ENCODE data around the gene PKD1L1. TPM values are rescaled to one million over a fixed set of nuclear protein-coding genes. Genes with fewer than 3 reads are reported as not detected.

PKD1L1 gene
- total RNA-seq: under 1 TPM; 0.33 to 0.48 (median 0.38) TPM
- 0.41 TPM for total RNA-seq (2013)

DNA sequence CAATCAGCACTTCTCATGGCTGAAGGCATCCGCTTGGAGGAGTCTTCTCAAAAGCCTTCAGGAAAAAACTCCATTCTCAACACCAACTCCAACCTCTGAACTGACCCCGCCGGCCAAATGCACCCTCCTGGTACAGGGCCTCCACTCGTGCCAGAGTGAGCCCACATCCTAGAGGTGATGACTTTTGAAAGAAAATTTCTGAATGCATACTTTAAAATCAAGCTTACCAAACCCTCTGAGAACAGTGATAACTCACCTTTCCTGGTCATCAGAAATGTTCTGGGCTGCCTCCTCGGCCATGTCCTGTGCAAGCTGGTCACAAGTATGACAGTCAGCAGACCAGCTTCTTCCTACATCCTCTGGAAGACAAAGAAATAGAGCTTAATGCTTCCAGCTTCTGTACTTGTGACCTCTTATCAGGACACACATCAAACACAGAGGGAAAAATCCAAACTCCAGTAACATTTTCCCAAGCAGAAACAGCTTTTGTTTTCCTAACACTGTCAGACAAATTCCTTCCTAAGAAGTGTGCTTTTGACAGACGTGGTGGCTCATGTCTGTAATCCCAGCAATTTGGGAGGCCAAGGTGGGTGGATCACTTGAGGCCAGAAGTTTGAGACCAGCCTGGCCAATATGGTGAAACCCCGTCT, at the start of gene PKD1L1:
PKD1L1 (minus strand) TSS at position 326 of the 650 bp plus-strand sequence; CDS start at position 300, 26 bp downstream.
- no peaks in the 10 kb centered on the region for H3K36me3 Mint-ChIP-seq
- Histone ChIP-seq H3K27me3 (ENCODE audit: control insufficient read depth, insufficient read depth, low read length) (no peaks in the 10 kb centered on the region), H3K4me1 (ENCODE audit: control insufficient read depth, insufficient read depth, low read length) (no peaks in the 10 kb centered on the region), H3K27ac (ENCODE audit: low read length) (no peak within 1 kb of the TSS), H3K9me3 (ENCODE audit: control insufficient read depth, insufficient read depth, low read length) (no peaks in the 10 kb centered on the region), H3K36me3 (ENCODE audit: control insufficient read depth, insufficient read depth, low read length) (no peaks in the 10 kb centered on the region), H3K4me3 (ENCODE audit: low read length) (no peak within 1 kb of the TSS)
- no peak within 1 kb of the TSS for H3K4me3 Mint-ChIP-seq
- TF ChIP-seq, protein P1, sequence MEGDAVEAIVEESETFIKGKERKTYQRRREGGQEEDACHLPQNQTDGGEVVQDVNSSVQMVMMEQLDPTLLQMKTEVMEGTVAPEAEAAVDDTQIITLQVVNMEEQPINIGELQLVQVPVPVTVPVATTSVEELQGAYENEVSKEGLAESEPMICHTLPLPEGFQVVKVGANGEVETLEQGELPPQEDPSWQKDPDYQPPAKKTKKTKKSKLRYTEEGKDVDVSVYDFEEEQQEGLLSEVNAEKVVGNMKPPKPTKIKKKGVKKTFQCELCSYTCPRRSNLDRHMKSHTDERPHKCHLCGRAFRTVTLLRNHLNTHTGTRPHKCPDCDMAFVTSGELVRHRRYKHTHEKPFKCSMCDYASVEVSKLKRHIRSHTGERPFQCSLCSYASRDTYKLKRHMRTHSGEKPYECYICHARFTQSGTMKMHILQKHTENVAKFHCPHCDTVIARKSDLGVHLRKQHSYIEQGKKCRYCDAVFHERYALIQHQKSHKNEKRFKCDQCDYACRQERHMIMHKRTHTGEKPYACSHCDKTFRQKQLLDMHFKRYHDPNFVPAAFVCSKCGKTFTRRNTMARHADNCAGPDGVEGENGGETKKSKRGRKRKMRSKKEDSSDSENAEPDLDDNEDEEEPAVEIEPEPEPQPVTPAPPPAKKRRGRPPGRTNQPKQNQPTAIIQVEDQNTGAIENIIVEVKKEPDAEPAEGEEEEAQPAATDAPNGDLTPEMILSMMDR (IDR thresholded peaks at IDR 0.05): no peak
- no peaks in the 10 kb centered on the region for H3K27me3 Mint-ChIP-seq (ENCODE audit: low read depth in 2 of 2)
- no peaks in the 10 kb centered on the region for H3K9me3 Mint-ChIP-seq
- WGBS (ENCODE audit: insufficient coverage): 86% methylated on average over 6 of the region's 7 CpGs
- ATAC-seq (no peak), DNase-seq (no peak)
- no peaks in the 10 kb centered on the region for H3K4me1 Mint-ChIP-seq
- no peak within 1 kb of the TSS for H3K27ac Mint-ChIP-seq
- intact Hi-C loops (cut with micrococcal nuclease): no loop called here

DNA sequence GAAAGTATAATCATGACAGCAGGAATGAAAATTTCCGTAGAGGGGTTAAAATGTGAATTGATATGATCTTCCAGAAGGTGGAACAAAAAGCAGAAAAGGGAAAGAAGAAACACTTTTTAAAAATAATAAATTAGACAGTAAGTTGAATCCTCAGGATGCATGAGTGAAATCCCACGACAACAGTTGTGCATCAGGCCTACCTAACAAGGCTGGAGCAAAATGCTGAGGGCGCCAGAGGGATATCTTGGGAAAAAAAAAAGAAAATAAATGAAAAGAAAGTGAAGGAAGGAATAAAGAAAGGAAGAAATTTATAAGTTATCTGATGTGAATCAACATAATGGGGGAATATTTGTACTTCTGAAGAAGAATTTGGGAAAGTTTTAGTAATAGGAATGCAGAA, 44.2 kb upstream of the PKD1L1 start:
- DNase-seq (no peak), ATAC-seq (no peak)
- Mint-ChIP-seq H3K36me3 (no peaks in the 10 kb centered on the region), H3K27me3 (ENCODE audit: low read depth in 2 of 2) (no peaks in the 10 kb centered on the region), H3K4me3 (peak overlapping the region; percentile 98), H3K27ac (peak overlapping the region; percentile 95 to 97), H3K4me1 (peaks cover 16 to 27% of the 10 kb centered on the region in 2 donors), H3K9me3 (peaks cover 6 to 8% of the 10 kb centered on the region in 2 donors)
- WGBS (ENCODE audit: insufficient coverage): 70% methylated on average over 3 of the region's 3 CpGs
- peaks cover 13% of the 10 kb centered on the region for H3K4me1 ChIP-seq (ENCODE audit: control insufficient read depth, insufficient read depth, low read length)
- intact Hi-C loops (cut with micrococcal nuclease): loop anchor here (5.0 kb wide), 1 partner anchor 95 kb away; the partner anchor contains the start of gene UPP1
- H3K27me3 ChIP-seq (ENCODE audit: control insufficient read depth, insufficient read depth, low read length): no peaks in the 10 kb centered on the region
- peak overlapping the region; percentile 72 for H3K27ac ChIP-seq (ENCODE audit: low read length)
- TF ChIP-seq, protein P1 (IDR thresholded peaks at IDR 0.05): no peak
- no peaks in the 10 kb centered on the region for H3K36me3 ChIP-seq (ENCODE audit: control insufficient read depth, insufficient read depth, low read length)
- peak overlapping the region; percentile 54 for H3K4me3 ChIP-seq (ENCODE audit: low read length)
- H3K9me3 ChIP-seq (ENCODE audit: control insufficient read depth, insufficient read depth, low read length): no peaks in the 10 kb centered on the region

DNA sequence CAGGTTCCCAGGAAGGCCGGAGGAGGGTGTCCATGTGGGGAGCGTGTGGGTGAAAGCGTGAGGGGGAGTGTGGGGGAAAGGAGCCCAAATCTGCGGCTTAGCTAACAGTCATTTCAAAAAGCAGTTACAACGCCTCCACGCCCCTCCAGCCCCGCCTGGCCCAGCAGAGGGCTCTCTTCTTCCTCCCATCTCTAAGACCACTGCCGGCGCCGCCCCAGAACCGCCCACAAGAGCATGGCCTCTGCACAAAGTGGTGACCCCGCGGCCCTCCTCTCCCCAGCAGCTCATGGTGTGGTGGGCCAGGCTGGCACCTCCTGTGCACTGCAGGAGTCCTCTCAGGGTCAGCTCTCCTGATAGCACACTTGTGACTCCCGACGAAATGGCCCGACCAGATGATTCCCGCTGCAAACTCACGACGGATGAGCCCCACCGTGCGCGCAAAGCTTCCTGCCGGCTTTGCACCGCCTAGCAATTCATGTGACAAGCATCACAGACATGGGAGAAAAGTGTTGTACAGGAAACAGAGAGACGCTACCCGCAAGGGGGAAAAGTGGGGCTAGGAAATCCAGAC, 43.6 kb upstream of the PKD1L1 start:
- peaks cover 6 to 8% of the 10 kb centered on the region in 2 donors for H3K9me3 Mint-ChIP-seq
- peaks cover 13% of the 10 kb centered on the region for H3K4me1 ChIP-seq (ENCODE audit: control insufficient read depth, insufficient read depth, low read length)
- no peaks in the 10 kb centered on the region for H3K27me3 ChIP-seq (ENCODE audit: control insufficient read depth, insufficient read depth, low read length)
- H3K27ac Mint-ChIP-seq: peak overlapping the region; percentile 95 to 97
- H3K4me3 ChIP-seq (ENCODE audit: low read length): peak overlapping the region; percentile 54
- peak; percentile 77 to 89 for DNase-seq
- H3K4me1 Mint-ChIP-seq: peaks cover 16 to 27% of the 10 kb centered on the region in 2 donors
- H3K27ac ChIP-seq (ENCODE audit: low read length): peak overlapping the region; percentile 72
- 0% methylated on average over 25 of the region's 26 CpGs for WGBS (ENCODE audit: insufficient coverage)
- H3K27me3 Mint-ChIP-seq (ENCODE audit: low read depth in 2 of 2): no peaks in the 10 kb centered on the region
- intact Hi-C loops (cut with micrococcal nuclease): loop anchor here (1.0 to 5.0 kb wide), 3 partner anchors 43 to 118 kb away; partner anchors contain the start of genes C7orf57 and UPP1
- TF ChIP-seq, protein P1 (IDR thresholded peaks at IDR 0.05): peak; percentile 69
- peak; percentile 98 to 99 (median 99) for ATAC-seq
- H3K9me3 ChIP-seq (ENCODE audit: control insufficient read depth, insufficient read depth, low read length): no peaks in the 10 kb centered on the region
- H3K36me3 ChIP-seq (ENCODE audit: control insufficient read depth, insufficient read depth, low read length): no peaks in the 10 kb centered on the region
- H3K4me3 Mint-ChIP-seq: peak overlapping the region; percentile 98
- H3K36me3 Mint-ChIP-seq: no peaks in the 10 kb centered on the region
